GM12875 (cell line): ENCODE results near the gene ZCCHC8.

Source experiments
- H3K4me3 ChIP-seq: one replicate; pipeline ENCODE4 v1.5.1; 2011; ENCODE audit warnings: low read depth, low read length, control low read depth
- TF ChIP-seq, protein P1 (sequence below): IDR thresholded peaks from 2 replicates; pipeline ENCODE4 v1.5.1; 2011; ENCODE audit warnings: low read depth, mild to moderate bottlenecking, control low read depth, inconsistent platforms, low read length, moderate library complexity, borderline replicate concordance; ENCODE audit not compliant: insufficient read depth

ZCCHC8 gene

DNA sequence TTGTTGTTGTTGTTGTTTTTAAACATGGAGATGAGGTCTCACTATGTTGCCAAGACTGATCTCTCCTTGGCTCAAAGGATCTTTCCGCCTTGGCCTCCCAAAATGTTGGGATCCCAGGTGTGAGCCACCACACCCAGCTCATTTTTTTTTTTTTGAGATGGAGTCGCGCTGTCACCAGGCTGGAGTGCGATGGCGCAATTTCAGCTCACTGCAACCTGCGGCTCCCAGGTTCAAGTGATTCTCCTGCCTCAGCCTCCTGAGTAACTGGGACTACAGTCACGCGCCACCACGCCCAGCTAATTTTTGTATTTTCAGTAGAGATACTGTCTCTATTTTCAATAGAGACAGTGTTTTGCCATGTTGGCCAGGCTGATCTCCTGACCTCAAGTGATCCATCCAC, 73.3 kb downstream of the ZCCHC8 start:
- TF ChIP-seq, protein P1, sequence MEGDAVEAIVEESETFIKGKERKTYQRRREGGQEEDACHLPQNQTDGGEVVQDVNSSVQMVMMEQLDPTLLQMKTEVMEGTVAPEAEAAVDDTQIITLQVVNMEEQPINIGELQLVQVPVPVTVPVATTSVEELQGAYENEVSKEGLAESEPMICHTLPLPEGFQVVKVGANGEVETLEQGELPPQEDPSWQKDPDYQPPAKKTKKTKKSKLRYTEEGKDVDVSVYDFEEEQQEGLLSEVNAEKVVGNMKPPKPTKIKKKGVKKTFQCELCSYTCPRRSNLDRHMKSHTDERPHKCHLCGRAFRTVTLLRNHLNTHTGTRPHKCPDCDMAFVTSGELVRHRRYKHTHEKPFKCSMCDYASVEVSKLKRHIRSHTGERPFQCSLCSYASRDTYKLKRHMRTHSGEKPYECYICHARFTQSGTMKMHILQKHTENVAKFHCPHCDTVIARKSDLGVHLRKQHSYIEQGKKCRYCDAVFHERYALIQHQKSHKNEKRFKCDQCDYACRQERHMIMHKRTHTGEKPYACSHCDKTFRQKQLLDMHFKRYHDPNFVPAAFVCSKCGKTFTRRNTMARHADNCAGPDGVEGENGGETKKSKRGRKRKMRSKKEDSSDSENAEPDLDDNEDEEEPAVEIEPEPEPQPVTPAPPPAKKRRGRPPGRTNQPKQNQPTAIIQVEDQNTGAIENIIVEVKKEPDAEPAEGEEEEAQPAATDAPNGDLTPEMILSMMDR = no peak
- H3K4me3 ChIP-seq = no peak overlapping the region

DNA sequence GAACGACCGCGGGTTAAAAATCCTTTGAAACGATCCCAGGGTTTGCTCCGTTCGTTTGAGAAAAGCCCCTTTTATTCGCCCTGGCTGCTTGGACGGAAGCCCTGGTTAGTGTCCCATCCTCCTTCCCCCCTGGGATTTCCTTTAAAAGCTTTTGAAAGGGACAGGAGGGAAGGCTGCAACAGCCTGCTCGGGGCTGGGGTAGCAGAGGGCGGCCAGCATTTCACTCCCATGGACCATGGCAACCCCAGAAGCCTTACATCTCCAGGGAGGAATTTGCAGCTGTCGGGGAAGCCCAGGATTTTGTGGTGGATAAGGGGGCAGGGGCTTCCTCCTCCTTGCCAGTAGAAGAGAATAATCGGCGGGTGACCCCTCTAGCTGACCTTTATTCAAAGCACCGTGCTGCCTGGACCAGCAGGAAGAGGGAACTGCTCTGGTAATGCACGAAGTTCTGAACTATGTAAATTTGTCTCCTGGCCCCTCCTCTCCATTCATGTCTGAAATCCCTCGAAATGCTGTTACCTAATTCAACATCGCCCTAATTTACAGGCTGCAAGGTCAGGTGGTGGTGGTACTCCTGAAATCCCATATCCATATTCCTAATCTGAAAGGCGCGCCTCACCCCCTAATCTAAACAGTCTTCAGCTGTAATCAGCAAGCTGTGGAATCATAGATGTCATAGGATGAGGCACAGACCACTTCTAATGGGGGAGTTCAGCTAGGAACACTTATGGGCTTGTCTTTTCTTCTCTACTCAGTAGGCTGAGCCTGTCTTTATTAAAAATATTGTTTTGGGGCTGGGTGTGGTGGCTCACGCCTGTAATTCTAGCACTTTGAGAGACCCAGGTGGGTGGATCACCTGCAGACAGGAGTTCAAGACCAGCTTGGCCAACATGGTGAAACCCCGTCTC, 77.2 kb downstream of the ZCCHC8 start:
- H3K4me3 ChIP-seq = peak overlapping the region; percentile 60
- TF ChIP-seq, protein P1 = no peak

GRCh38 chr12:122422730-122423257, 77.9 kb downstream of the ZCCHC8 start:
- H3K4me3 ChIP-seq = peak overlapping the region; percentile 60
- TF ChIP-seq, protein P1 = no peak

DNA sequence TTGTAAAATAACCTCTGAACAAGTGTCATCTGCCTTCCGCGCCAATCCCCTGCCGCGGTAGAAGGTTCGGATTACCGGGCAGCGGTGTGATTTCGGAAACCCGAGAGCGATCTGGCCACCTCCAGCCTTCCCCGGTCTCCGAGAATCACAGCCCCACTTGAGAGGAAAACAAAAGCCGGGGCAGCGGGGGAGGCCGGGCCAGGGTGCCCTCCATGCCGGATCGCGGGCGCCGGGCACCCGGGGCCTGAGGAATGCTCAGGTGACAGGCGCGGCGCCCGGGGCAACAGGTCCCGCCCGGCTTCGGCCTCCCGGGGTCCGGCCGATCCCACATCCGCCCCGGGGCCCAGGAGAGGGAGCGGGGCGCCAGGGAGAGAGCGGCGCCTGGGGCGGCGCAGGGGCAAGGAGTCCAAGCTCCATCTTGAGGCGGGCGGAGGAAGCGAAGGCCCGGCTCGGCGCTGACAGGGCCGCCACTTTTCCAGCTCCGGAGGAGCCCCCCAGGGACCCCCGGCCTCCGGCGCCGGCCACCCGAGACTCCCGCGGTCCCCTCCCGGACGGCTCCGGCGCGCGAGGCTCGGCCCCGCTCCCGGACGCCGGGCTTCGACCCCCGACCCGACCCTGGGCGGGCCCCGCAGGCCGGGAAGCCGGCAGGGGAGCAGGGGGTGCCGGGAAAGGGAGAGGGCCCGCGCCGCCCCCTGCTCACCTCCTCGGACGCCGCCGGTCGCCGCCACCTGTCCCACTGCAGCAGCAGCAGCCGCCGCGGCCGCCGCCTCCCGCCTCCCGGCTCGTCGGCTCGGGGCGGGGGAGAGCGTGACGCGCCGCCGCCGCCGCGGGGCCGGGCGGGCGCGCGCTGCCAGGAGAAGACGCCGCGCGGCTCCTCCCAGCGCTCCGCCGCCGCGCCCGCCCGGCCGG, 78.7 kb downstream of the ZCCHC8 start, which contains the start of gene CLIP1:
CLIP1 (minus strand) TSS at position 849 of the 909 bp plus-strand sequence. CDS start 42,217 bp downstream, outside the sequence.
- peak within 1 kb of the TSS; percentile 83 for H3K4me3 ChIP-seq
- TF ChIP-seq, protein P1 = peak; percentile 59
